Measurements from ENCODE around the gene CLN6.

DNA sequence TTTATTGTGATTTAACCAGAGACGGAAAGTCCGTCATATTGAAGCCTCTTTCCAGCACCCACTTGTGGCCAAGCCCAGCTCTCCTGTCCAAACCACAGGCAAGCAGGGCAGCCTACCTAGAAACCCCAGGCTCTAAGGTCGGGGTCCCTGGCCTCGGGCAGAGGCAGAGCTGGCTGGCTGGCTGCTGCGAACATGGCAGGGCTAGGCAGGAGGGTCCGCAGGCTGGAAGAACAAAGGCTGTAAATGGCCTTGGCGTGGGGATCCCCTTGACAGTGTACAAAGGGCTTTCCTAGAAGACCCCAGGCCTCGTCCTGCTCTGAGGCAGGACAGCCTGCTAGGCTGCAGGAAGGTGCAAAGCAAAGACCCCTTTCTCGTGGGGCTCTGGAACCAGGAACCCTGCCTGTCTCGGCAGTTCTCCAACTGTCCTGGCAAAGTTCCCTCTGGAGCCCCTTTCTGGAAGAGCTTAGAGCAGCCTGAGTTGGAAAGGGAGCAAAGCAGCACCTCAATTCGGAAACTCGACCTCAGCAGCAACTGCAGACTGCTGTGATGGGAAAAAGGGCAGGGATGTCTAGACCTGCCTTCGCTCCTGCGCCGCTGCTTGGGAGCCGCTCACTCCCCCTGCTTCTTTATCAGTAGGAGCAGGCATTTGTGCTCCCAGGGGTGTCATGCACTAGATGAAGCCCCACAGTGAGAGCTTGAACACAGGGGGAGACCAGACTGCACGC, 32.9 kb downstream of the CLN6 start:
- TF ChIP-seq, protein P1, sequence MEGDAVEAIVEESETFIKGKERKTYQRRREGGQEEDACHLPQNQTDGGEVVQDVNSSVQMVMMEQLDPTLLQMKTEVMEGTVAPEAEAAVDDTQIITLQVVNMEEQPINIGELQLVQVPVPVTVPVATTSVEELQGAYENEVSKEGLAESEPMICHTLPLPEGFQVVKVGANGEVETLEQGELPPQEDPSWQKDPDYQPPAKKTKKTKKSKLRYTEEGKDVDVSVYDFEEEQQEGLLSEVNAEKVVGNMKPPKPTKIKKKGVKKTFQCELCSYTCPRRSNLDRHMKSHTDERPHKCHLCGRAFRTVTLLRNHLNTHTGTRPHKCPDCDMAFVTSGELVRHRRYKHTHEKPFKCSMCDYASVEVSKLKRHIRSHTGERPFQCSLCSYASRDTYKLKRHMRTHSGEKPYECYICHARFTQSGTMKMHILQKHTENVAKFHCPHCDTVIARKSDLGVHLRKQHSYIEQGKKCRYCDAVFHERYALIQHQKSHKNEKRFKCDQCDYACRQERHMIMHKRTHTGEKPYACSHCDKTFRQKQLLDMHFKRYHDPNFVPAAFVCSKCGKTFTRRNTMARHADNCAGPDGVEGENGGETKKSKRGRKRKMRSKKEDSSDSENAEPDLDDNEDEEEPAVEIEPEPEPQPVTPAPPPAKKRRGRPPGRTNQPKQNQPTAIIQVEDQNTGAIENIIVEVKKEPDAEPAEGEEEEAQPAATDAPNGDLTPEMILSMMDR (IDR thresholded peaks at IDR 0.05; ENCODE audit: poor library complexity) = no peak
- no peak for TF ChIP-seq EZH2 (IDR thresholded peaks at IDR 0.05; ENCODE audit: borderline replicate concordance)
